ENCODE results near the gene TM2D3.
"Not testable (repeated sequence)": the region's sequence is repeated elsewhere in the genome, so short reads cannot be mapped to it uniquely, and the experiment has no call there.

TM2D3 gene

DNA sequence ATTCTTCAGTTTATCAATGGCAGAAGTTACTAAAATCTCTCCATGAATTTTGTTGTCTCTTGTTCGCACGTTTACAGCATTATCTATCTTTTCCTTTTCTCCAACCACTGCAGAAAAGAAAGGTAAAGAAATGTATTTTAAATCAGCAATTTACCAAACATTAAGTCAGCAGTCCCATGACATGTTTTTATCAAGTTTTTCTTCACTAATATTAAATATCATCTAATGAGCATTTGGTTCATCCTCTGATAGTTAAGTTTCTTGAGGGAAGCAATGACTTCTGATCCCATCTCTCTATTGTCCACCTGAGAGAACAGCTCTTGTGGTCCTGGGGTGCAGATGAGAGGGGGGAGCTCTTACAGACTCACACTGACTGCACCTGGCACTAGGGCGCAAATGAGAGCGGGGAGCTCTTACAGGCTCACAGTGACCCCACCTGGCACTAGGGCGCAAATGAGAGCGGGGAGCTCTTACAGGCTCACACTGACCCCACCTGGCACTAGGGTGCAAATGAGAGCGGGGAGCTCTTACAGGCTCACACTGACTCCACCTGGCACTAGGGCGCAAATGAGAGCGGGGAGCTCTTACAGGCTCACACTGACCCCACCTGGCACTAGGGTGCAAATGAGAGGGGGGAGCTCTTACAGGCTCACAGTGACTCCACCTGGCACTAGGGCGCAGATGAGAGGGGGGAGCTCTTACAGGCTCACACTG lies 2.6 kb upstream of the TM2D3 start:
- not testable (repeated sequence) for DNase-seq

DNA sequence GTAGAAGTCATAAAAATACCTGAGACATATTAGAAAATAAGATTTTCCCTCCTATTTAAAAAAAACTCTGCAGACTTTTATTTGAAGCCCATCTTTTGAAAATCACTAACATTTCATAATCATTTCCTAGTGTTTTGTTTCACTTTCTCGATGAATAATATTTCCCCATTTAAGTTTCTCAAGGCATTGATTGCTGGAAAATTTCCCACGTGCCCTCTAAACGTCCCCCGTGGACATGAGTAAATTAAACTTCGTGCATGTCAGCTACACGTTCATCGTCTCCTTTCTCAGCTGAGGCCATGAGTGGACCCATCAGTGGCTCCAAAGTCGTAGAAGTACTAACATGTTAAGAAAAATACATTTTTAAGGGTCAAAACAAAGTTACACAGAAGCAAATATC lies 2.0 kb upstream of the TM2D3 start:
- DNase-seq, result no peak

DNA sequence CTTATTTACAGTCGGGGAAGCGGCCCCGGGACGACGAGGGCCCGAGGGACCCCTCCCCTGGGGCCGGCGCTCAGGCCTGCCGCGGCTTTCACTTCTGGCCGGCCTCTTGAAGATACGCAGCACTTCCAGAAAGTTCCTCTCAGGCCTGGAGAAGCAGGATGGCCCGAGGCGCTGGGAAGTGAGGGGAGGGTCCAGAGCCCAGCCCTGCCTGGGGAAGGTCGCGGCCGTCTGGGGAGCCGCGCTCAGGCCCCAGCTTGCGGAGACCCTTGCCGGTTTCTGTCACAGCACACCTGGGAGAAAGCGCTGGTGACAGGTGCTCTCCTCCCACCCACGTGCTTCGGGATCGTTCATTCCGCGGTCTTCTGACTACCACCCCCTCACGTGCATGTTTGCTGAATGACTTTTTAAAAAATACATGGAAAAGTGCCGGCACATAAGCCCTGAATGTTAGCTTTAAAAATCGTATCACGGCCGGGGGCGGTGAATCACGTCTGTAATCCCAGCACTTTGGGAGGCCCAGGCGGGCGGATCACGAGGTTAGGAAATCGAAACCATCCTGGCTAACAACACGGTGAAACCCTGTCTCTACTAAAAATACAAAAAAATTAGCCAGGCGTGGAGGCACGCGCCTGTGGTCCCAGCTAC lies 727 bp upstream of the TM2D3 start:
- no peak for DNase-seq

DNA sequence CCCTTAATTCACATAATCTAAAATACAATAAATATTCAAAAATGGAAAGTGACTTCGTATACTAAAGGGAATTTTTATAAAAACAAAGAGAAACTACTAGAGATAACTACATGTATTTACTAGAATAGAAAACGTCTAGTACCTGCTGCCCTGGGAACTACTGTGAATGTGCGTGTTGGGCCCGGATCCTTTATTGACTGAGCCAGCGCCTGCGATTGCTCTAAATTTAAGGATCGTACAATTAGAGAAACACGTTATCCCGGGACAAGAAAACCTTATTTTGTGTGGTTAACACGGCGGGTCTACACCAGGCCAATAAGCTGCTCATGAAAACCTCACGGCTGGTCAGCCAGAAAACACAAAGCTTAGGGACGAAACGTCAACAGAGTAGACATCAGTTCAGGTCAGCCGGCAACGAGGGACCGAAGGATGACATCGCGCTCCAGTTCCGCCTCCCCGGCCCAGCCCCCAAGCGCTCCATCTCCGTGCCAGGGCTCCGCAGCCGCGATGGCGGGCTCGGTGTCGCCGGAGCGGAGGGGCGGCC lies 555 bp downstream of the TM2D3 start:
- no peak for DNase-seq

DNA sequence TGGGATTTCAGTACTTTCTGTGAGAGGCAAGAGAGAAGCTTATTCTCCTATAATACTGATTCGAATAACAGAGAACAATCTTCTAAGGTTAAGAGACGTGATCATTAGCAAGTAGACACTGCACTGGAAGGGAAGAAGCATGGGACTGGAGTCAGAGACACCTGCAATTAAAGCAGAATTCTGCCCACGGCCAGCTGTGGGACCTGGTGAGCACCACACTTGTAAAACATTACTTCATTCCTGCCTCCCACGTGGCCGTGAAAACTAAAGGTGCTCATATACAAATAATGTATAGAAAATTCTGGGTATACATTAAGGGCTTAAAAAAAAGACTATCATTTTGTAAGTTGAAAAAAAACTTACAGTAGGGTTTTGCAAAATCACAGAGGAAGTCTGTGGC lies 2.0 kb downstream of the TM2D3 start:
- no peak for DNase-seq

DNA sequence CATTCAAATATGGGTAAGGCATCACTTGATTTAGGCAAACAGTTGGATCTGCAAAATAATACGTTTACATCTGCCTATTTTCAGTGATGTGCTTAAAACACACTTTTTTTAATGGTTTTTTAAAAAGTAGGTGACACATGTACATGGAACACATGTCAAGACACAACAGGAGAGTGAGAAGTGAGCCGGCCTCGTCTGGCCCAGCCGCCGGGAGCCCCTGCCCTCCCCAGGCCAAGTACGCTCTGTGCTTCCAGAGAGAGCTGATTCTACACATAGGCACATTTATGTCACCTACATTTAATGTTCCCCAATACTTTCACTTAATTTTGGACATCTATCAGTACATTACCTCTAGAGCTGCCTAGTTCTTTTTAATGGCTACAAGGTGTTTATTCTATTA lies 3.8 kb downstream of the TM2D3 start:
- DNase-seq, result no peak

DNA sequence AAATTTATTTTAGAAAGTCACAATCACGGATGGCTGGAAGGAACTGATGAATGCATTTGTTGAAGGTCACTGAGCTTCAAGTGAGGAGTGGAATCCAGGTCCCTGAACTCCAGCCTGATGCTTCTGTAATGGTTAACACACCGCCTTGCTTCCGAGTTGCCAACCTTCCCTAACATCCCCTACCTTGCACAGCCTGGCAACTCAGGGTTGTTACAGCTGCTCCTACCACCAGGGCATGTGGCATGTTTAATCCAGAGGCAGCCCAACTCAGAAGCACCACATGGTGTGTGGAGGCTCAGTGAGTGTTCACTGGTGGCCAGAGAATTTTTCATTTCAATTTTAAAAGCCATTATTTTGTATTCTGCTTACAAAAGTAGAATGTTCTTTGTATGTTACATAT lies 4.9 kb downstream of the TM2D3 start:
- DNase-seq, result no peak

DNA sequence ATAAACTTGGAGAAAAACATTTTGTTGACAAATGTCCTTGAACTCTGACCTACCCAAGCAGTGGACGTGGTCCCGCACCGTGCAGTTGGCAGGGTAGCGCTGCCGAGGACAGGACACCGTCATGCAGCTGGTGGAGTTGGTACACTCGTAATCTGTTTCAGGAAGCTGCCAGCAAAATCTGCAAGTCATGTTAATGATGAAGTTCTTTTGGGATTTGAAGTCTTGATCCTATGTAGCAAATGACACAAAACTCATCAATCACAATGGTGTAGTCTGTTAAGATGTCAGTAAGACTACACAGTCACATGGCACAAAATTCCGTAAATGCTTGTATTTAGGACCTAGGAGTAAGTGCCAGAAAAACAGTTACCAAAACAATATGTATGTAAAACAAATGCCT lies 5.5 kb downstream of the TM2D3 start:
- no peak for DNase-seq

DNA sequence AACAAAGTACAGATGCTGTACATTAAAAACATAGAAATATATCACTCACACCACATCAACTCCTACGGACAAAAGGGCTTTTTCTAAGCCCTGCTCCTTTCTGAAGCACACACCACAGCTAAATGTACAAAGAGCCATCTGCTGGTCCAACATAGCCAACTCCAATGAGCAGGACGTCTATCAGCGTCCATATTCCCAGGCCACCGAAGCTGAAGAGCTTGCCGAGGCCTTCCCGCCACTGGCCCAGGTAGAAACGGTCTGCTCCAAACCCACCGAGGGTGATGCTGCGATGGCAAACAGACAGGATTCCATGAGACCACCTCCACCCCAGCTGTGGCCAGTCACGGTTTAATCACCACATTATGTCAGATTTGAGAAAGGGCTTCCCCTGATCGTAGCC lies 9.8 kb downstream of the TM2D3 start:
- DNase-seq, result no peak

DNA sequence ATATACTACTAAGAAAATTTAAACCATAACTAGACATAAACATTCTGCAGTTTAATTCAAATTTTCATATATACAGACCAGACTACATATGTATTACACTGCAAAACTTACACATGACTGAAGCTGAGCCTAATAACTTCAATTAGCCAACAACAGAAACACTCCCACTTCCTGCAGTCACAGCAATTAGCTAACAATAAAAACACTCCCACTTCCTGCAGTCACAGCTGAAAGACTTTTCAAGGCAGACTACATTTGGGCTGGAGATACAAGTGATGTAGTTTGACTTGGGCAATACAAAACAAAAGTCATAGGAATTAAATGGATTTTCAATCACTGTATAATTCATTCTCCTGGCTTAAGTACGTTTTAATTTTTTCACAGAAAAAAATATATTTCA lies 10.3 kb downstream of the TM2D3 start:
- DNase-seq, result peak; percentile 93

DNA sequence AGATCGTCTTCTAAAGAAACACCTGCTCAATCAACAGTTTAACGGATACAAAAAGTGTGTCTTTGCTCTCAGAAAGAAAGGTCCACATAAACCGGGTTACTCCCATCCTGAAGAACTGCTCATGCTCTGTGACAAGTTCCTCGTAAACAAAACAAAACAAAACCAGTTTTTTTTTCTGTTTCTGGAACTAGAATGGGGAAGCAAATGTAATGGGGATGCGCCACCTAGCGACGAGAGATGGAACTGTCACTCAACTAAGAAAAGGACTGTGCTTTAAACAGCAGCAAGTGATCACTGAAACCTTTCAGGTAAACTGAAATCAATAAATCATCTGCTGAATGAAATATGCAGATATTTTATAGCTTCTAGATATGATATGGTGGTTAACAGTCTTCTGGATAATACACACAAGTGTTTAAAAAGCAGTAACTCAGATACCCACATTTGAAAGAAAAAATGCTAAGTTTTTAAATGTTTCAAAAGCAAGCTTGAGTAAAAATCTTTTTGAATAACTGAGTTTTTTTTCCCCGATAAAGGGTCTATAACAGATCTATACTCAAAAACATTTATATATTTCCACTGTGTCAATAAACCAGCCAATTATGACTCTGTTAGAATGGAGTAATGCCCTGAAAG lies 10.9 kb downstream of the TM2D3 start:
- peak; percentile 33 for DNase-seq

DNA sequence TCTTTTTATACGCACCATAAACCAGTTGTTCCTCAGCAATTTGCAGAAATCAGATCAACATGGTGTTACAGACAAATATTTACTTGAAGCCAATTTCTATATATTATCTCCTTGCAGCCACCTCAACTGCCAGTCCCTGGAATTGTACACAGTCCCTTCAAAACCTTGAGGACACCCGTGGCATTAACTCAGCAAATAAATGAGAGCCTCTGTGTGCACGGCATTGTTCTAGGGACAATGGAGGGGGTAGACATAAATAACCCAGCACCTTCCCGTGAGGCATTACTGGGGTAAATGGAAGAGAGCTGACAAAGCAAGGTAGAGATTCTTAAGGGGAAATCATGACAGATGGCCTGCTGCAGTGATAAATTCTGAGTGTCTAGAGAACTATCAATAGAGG lies 12.5 kb downstream of the TM2D3 start:
- DNase-seq, result no peak

DNA sequence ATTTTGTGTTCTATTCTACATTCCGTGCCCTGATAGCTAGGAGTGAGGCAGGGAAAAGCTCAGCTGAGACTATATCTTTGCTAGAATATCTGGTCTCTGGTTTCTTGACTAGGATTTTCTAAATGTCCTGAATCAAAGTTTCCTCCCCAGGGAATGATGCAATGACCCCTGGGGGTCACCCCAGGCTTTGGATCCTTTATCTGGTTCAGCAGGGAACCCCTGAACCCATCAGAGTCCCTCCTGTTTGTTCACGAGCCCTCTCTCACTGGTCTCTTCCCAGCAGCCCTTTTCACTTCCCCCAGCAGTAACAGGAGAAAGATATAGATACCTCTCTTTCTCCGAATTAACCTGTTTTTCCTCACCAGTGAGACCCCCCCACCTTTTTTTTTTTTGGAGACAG lies 14.3 kb downstream of the TM2D3 start:
- DNase-seq, result no peak

DNA sequence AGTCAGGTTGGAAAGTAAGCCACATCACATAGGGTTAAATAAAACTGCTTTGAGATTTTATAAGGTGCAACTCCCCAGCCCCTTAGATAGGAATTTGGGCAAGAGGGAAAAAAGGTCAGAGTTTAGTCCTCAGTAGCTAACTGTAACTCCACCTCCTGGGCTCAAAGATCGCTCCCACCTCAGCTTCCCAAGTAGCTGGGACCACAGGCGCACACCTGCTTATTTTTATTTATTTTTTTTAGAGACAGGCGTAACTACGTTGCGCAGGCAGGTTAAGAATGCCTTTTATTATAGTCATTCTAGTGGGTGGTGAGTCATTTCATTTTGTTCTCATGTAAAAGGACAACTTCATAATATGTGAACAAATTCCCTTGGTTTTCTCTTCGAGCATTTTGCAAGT lies 14.7 kb downstream of the TM2D3 start:
- no peak for DNase-seq

DNA sequence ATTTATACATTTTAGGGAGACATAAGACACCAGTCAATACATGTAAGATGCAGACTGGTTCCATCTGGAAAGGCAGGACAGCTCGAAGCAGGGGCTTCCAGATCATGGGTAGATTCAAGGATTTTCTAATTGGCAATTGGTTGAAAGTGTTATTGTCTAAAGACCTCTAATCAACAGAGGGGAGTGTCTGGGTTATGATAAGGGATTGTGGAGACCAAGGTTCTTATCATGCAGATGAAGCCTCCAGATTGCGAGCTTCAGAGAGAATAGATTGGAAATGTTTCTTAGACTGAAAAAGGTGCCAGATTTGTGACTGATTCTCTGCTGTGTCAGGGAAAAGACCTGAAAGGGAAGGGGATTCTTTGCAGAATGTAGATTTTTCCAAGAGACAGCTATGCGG lies 15.1 kb downstream of the TM2D3 start:
- DNase-seq, result no peak

DNA sequence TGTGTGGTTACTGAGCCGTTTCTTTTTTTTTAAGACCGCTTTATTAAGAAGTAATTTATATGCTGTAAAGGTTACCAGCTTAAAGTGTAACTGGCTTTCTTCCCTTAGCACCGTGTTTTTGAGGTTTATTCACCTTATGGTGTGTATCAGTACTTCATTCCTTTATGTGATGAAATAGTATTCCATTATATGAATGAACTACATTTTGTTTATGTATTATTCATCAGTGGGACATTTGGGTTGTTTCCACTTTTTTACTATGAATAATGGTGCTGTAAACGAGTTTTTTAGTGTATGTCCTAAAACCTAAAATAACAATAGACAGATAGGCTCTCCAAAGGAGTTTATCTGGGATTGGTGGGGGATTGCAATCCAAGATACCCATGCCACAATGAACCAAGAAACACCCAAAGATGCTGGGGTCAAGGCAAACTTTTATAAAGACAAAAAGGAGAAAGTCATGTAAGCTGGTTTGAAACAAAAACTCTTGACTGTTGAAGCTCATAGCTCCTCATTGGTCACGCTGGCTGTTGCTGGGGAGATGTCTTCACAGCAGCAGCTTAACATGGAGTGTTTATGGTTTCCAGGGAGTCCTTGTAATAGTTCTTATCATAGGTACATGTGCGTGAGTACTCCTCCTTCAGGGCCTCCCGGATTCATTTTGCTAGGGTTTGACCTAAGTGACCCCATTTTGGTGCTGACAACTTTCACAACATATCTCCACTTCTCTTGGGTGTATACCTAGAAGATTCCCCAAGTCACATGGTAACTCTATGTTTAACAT lies 16.0 kb downstream of the TM2D3 start:
- DNase-seq, result no peak

DNA sequence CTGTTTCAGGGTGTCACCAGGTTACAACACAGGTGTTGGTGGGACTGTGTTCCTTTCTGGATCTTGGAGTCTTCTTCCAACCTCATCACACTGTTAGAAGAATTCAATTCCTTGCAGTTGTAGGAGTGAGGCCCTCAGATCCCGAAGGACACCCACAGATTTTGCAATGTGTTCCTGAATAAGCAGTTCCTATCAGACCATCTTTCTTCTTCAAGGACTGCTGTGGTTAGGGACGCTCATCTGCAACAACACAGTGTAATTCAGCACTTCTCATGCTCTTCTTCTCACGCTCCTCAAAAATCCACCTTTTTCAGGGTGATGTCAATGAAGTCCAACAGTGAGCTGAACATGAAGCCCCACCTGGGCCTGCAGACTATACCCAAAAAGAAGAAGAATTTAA lies 18.8 kb downstream of the TM2D3 start:
- DNase-seq, result no peak

DNA sequence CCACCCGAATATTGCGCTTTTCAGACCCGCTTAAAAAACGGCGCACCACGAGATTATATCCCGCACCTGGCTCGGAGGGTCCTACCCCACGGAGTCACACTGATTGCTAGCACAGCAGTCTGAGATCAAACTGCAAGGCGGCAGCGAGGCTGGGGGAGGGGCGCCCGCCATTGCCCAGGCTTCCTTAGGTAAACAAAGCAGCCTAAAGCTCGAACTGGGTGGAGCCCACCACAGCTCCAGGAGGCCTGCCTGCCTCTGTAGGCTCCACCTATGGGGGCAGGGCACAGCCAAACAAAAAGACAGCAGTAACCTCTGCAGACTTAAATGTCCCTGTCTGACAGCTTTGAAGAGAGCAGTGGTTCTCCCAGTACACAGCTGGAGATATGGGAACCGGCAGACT lies 25.5 kb downstream of the TM2D3 start:
- DNase-seq, result not testable (repeated sequence)

DNA sequence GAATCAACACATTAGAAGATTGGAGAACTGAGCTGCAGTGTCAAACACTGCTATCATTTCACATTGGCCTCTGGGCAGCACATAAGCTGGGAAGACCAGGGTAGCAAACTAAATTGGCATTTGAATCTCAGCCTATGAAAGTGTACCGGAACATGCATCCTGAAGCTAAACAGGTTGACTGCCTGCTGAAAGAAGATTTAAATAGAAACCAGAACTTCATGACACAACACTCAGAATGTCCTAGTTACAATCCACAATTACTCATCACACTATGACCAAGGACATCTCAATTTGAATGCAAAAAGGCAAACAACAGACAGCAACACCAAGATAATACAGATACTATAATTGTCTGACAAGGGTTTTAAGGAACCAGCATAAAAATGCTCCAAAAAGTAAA lies 26.2 kb downstream of the TM2D3 start:
- no peak for DNase-seq

DNA sequence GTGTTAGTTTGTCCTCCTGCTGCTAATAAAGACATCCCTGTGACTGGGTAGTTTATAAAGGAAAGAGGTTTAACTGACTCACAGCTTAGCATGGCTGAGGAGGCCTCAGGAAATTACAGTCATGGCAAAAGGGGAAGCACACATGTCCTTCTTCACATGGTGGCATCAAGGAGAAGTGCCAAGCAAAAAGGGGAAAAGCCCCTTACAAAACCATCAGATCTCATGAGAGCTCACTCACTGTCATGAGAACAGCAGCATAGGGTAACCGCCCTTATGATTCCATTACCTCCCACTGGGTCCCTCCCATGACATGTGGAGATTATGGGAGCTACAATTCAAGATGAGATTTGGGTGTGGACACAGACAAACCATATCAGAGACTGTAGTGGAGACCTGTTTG lies 27.0 kb downstream of the TM2D3 start:
- DNase-seq, result peak; percentile 79

DNA sequence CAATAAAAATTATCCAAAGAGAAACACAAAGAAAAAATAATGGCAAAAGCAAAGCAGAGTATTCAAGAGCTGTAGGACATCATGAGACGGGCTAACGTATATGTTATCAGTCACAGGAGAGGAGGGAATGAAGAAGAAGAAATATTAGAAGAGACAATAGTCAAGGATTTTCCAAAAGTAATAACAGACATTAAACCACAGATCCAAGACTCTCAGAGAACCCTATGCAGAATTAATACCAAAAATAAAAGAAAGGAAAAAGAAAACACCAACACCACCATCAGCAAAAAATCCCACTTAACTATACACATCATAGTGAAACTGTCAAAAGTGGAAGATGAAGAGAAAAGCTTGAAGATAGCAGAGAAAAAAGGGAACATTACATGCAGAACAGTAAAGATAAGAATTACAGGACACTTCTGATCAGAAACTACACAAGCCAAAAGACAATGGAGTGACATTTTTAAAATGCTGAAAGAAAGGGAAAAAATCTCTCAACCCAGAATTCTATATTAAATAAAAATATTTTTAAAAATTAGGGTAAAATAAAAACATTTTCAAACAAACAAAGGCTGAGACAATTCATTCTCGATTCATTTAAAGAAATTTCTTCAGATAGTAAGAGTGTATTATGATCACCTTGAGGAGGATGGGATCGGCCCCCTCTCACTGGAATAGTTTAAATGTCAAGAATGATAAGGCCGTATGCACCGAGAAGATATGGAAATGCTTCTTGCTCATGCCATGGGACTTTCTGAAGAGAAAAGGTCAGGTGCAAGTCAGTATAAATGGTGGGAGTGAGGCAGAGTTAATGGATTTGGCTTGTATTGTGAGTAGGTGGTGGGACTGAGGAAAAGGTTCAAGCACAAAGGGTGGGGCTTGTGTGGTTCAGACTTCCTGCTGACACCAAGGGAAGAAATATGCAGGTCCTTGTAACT lies 28.5 kb downstream of the TM2D3 start:
- DNase-seq, result no peak

DNA sequence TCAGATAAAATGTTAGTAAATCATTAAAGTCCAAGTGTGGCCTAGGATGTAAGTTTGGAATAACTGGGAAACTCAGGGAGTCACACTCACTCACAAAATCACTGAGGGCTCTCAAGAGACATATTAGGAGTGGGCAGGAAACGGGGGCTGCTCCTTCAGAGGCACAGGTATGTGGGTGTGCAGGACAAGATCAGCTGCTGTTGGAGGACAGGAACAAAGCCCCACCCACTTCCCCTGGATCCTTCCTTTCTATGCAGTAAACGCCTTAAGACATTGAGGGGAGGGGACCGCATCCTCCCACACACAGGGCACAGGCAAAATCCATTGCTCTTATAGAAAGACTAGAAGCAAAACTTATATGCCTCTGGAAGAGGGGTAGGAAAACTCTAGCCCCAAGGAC lies 30.2 kb downstream of the TM2D3 start:
- no peak for DNase-seq
